ENCODE results near the gene IMPDH1. TPM values are rescaled to one million over a fixed set of nuclear protein-coding genes. Genes with fewer than 3 reads are reported as not detected.
A peak's percentile ranks its signal among the peaks of the same experiment; 100 is the strongest.

The IMPDH1 gene
- total and polyA plus RNA-seq, 9 of the 15 experiments (the other 6 are each of a cell fraction or from before 2014, with no cell fraction given) = 0.80 to 118 (median 64.3) TPM

- CTCF ChIA-PET (ENCODE audit: low intra/inter-chr PET ratio) = no interaction called here
- Histone ChIP-seq H3K27me3 (ENCODE audit: control insufficient read depth in 2 of 2, insufficient read depth in 2 of 2, low read length in 2 of 2) (no peaks in the 10 kb centered on the region), H3K4me2 (ENCODE audit: insufficient read depth, low read length) (no peak overlapping the region), H3K9me1 (ENCODE audit: control insufficient read depth, insufficient read depth, low read length) (no peaks in the 10 kb centered on the region), H4K20me1 (replicated peaks; ENCODE audit: control insufficient read depth, insufficient read depth, low read length) (0 out of 2 replicates have a peak, but pooled peaks cover 16% of the 10 kb centered on the region), H3K4me1 (replicated peaks in 1 of 2; ENCODE audit: control insufficient read depth in 2 of 2, insufficient read depth in 2 of 2, low read length in 2 of 2) (peaks cover 0 to 23% of the 10 kb centered on the region in 2 experiments; a peak in 3 of 5 replicates), H3K9me3 (replicated peaks; ENCODE audit: control insufficient read depth, insufficient read depth, low read depth, low read length) (no peaks in the 10 kb centered on the region), H3K79me2 (ENCODE audit: control insufficient read depth, insufficient read depth, low read length) (no peaks in the 10 kb centered on the region), H3K4me3 (no peak overlapping the region), H3K9ac (ENCODE audit: insufficient read depth in 1 of 2, low read depth in 2 of 2, low read length in 2 of 2) (peak overlapping the region in 1 of 2 experiments; percentile 56; a peak in 1 of 4 replicates), H2AFZ (ENCODE audit: low read depth, low read length) (no peak overlapping the region), H3K27ac (ENCODE audit: extremely low read depth, low read depth, low read length) (no peak overlapping the region), H3K36me3 (ENCODE audit: control insufficient read depth, insufficient read depth, low read length) (peaks cover 54% of the 10 kb centered on the region)
- in situ Hi-C loops (cut with MboI) (no loop called here), intact Hi-C loops (cut with micrococcal nuclease) (no loop called here)
- POLR2A ChIA-PET = interaction anchor here (0.7 to 1.7 kb wide), 5 partner anchors 11 to 45 kb away, joined by 3 to 9 read pairs (median 3); no protein-coding TSS in a partner anchor
- TF ChIP-seq MTA1 (IDR thresholded peaks at IDR 0.05; ENCODE audit: borderline replicate concordance) (no peak), GABPB2 (CRISPR knock-in tag; conservative IDR thresholded peaks at IDR 0.05) (no peak), PTBP1 (IDR thresholded peaks at IDR 0.05; ENCODE audit: low read depth, low read length) (no peak)
- ATAC-seq (no peak), DNase-seq (ENCODE audit: extremely low read depth in 1 of 4, low spot score in 3 of 4) (peak in 2 of 4 experiments; percentile 14 to 17), FAIRE-seq (no peak)
- WGBS (ENCODE audit: insufficient coverage, low coverage, missing lambda C conversion rate) = 95% methylated on average over 18 of the region's 18 CpGs
- no TSS peak for BruUV-seq (replicated peaks)
Measured at GRCh38 chr7:128392446-128393327, 17.1 kb downstream of the IMPDH1 start.

- ChIA-PET CTCF (ENCODE audit: low intra/inter-chr PET ratio) (no interaction called here), POLR2A (interaction anchor here (0.7 to 1.8 kb wide), 4 partner anchors 9 to 13 kb away, joined by 3 to 11 read pairs (median 4); no protein-coding TSS in a partner anchor)
- Histone ChIP-seq H3K4me1 (replicated peaks in 1 of 2; ENCODE audit: control insufficient read depth in 2 of 2, insufficient read depth in 2 of 2, low read length in 2 of 2) (peaks cover 0 to 23% of the 10 kb centered on the region in 2 experiments; a peak in 3 of 5 replicates), H3K9me1 (ENCODE audit: control insufficient read depth, insufficient read depth, low read length) (peaks cover 3% of the 10 kb centered on the region), H4K20me1 (replicated peaks; ENCODE audit: control insufficient read depth, insufficient read depth, low read length) (0 out of 2 replicates have a peak, but pooled peaks cover 19% of the 10 kb centered on the region), H3K79me2 (ENCODE audit: control insufficient read depth, insufficient read depth, low read length) (no peaks in the 10 kb centered on the region), H3K4me3 (no peak overlapping the region), H3K36me3 (ENCODE audit: control insufficient read depth, insufficient read depth, low read length) (peaks cover 45% of the 10 kb centered on the region; the same call in 1 of the 3 replicates), H3K4me2 (ENCODE audit: insufficient read depth, low read length) (no peak overlapping the region), H3K27me3 (ENCODE audit: control insufficient read depth in 2 of 2, insufficient read depth in 2 of 2, low read length in 2 of 2) (no peaks in the 10 kb centered on the region), H3K9ac (ENCODE audit: insufficient read depth in 1 of 2, low read depth in 2 of 2, low read length in 2 of 2) (no peak overlapping the region; a peak in 1 of 4 replicates), H3K27ac (ENCODE audit: extremely low read depth, low read depth, low read length) (no peak overlapping the region), H3K9me3 (replicated peaks; ENCODE audit: control insufficient read depth, insufficient read depth, low read depth, low read length) (no peaks in the 10 kb centered on the region), H2AFZ (ENCODE audit: low read depth, low read length) (no peak overlapping the region)
- no peak for FAIRE-seq
- in situ Hi-C loops (cut with MboI) (no loop called here), intact Hi-C loops (cut with micrococcal nuclease) (no loop called here)
- 79% methylated on average over 7 of the region's 7 CpGs for WGBS (ENCODE audit: insufficient coverage, low coverage, missing lambda C conversion rate)
- ATAC-seq = no peak
- BruUV-seq (replicated peaks) = no TSS peak
- peak in 1 of 4 experiments; percentile 41 for DNase-seq (ENCODE audit: extremely low read depth in 1 of 4, low spot score in 3 of 4)
- TF ChIP-seq ZNF3 (CRISPR knock-in tag; IDR thresholded peaks at IDR 0.05) (no peak), ZNF184 (CRISPR knock-in tag; IDR thresholded peaks at IDR 0.05) (no peak), PTRF (tag; IDR thresholded peaks at IDR 0.05) (no peak), RBFOX2 (IDR thresholded peaks at IDR 0.05; ENCODE audit: low read depth, low read length) (peak; percentile 42), TRIM25 (IDR thresholded peaks at IDR 0.05; ENCODE audit: borderline replicate concordance) (no peak), NR4A1 (CRISPR knock-in tag; IDR thresholded peaks at IDR 0.05) (no peak), NR4A1 (tag; IDR thresholded peaks at IDR 0.05) (no peak), NR2C2 (CRISPR knock-in tag; IDR thresholded peaks at IDR 0.05) (no peak), NR2C2 (tag; IDR thresholded peaks at IDR 0.05) (no peak)
Measured at GRCh38 chr7:128391805-128392204, 18.0 kb downstream of the IMPDH1 start.
